Measurements from ENCODE around the gene CD68.

CD68 gene

GRCh38 chr17:7573324-7574080 is 5.9 kb upstream of the CD68 start:
- peak overlapping the region; percentile 99 for H3K4me3 ChIP-seq (ENCODE audit: low read length)
- TF ChIP-seq EZH2phosphoT487 (IDR thresholded peaks at IDR 0.05; ENCODE audit: low read length) (no peak), CTCF (IDR thresholded peaks at IDR 0.05; ENCODE audit: low read length) (no peak), EZH2 (optimal IDR thresholded peaks at IDR 0.05; ENCODE audit: low read depth, low read length) (no peak)
- H3F3A ChIP-seq (ENCODE audit: insufficient read depth, low read length): peaks cover 60% of the 10 kb centered on the region
- no peaks in the 10 kb centered on the region for H3K9me3 ChIP-seq (replicated peaks; ENCODE audit: insufficient read depth, low read length)
- H3K9me2 ChIP-seq (replicated peaks; ENCODE audit: insufficient read depth, low read length): no peaks in the 10 kb centered on the region
- H3K36me3 ChIP-seq (replicated peaks; ENCODE audit: insufficient read depth, low read length): peaks cover 34% of the 10 kb centered on the region
- peak overlapping the region; percentile 93 for H3K27ac ChIP-seq (ENCODE audit: low read length)
- H3K79me2 ChIP-seq (ENCODE audit: low read length): peaks cover 71% of the 10 kb centered on the region
- peak overlapping the region; percentile 94 for H3K4me2 ChIP-seq (ENCODE audit: low read depth, low read length)
- DNase-seq: peak; percentile 87
- H3K4me1 ChIP-seq (ENCODE audit: low read length): peaks cover 48% of the 10 kb centered on the region
- peak overlapping the region; percentile 100 for H3K9ac ChIP-seq (ENCODE audit: low read length)
- no peak overlapping the region for H2AFZ ChIP-seq (ENCODE audit: low read length)
- no peaks in the 10 kb centered on the region for H3K27me3 ChIP-seq (replicated peaks; ENCODE audit: insufficient read depth, low read length)
- H4K20me1 ChIP-seq (ENCODE audit: insufficient read depth, low read length): peaks cover 44% of the 10 kb centered on the region

- H3K4me1 ChIP-seq (ENCODE audit: low read length): peaks cover 56% of the 10 kb centered on the region
- peak overlapping the region; percentile 100 for H3K9ac ChIP-seq (ENCODE audit: low read length)
- H3K9me2 ChIP-seq (replicated peaks; ENCODE audit: insufficient read depth, low read length): no peaks in the 10 kb centered on the region
- peak overlapping the region; percentile 94 for H3K4me2 ChIP-seq (ENCODE audit: low read depth, low read length)
- peak overlapping the region; percentile 93; the same call in 1 of the 2 replicates for H3K27ac ChIP-seq (ENCODE audit: low read length)
- H3F3A ChIP-seq (ENCODE audit: insufficient read depth, low read length): peaks cover 69% of the 10 kb centered on the region
- peaks cover 71% of the 10 kb centered on the region for H3K79me2 ChIP-seq (ENCODE audit: low read length)
- peaks cover 34% of the 10 kb centered on the region for H3K36me3 ChIP-seq (replicated peaks; ENCODE audit: insufficient read depth, low read length)
- TF ChIP-seq CTCF (IDR thresholded peaks at IDR 0.05; ENCODE audit: low read length): no peak
- TF ChIP-seq EZH2phosphoT487 (IDR thresholded peaks at IDR 0.05; ENCODE audit: low read length): no peak
- H4K20me1 ChIP-seq (ENCODE audit: insufficient read depth, low read length): peaks cover 51% of the 10 kb centered on the region
- DNase-seq: no peak
- H2AFZ ChIP-seq (ENCODE audit: low read length): no peak overlapping the region
- no peaks in the 10 kb centered on the region for H3K27me3 ChIP-seq (replicated peaks; ENCODE audit: insufficient read depth, low read length)
- H3K4me3 ChIP-seq (ENCODE audit: low read length): peak overlapping the region; percentile 99
- no peaks in the 10 kb centered on the region for H3K9me3 ChIP-seq (replicated peaks; ENCODE audit: insufficient read depth, low read length)
These were observed 5.1 kb upstream of the CD68 start for GRCh38 chr17:7574176-7574953.

GRCh38 chr17:7575481-7575883 is 4.0 kb upstream of the CD68 start:
- Histone ChIP-seq H4K20me1 (ENCODE audit: insufficient read depth, low read length) (peaks cover 51% of the 10 kb centered on the region), H3K4me2 (ENCODE audit: low read depth, low read length) (peak overlapping the region; percentile 94), H3K27ac (ENCODE audit: low read length) (peak overlapping the region; percentile 20; the same call in 1 of the 2 replicates), H3K4me1 (ENCODE audit: low read length) (peaks cover 66% of the 10 kb centered on the region), H3K9me2 (replicated peaks; ENCODE audit: insufficient read depth, low read length) (no peaks in the 10 kb centered on the region), H3F3A (ENCODE audit: insufficient read depth, low read length) (peaks cover 79% of the 10 kb centered on the region), H3K36me3 (replicated peaks; ENCODE audit: insufficient read depth, low read length) (peaks cover 34% of the 10 kb centered on the region), H3K9me3 (replicated peaks; ENCODE audit: insufficient read depth, low read length) (no peaks in the 10 kb centered on the region), H3K27me3 (replicated peaks; ENCODE audit: insufficient read depth, low read length) (no peaks in the 10 kb centered on the region), H3K79me2 (ENCODE audit: low read length) (peaks cover 71% of the 10 kb centered on the region), H3K9ac (ENCODE audit: low read length) (peak overlapping the region; percentile 10; the same call in 1 of the 2 replicates), H2AFZ (ENCODE audit: low read length) (no peak overlapping the region), H3K4me3 (ENCODE audit: low read length) (no peak overlapping the region)
- TF ChIP-seq CTCF (IDR thresholded peaks at IDR 0.05; ENCODE audit: low read length): no peak
- TF ChIP-seq EZH2 (optimal IDR thresholded peaks at IDR 0.05; ENCODE audit: low read depth, low read length): no peak
- no peak for TF ChIP-seq EZH2phosphoT487 (IDR thresholded peaks at IDR 0.05; ENCODE audit: low read length)
- no peak for DNase-seq
